ENCODE data around the gene MYBBP1A. TPM values are rescaled to one million over a fixed set of nuclear protein-coding genes. Genes with fewer than 3 reads are reported as not detected.

The MYBBP1A gene
- total and polyA plus RNA-seq, 2 of the 13 experiments (the other 11 are each of a cell fraction or from before 2014, with no cell fraction given): 18.6 to 54.8 TPM

- TF ChIP-seq ZBTB40 (IDR thresholded peaks at IDR 0.05): no peak
- 0 out of 2 replicates have a peak, but pooled peaks have one; percentile 26 for TF ChIP-seq ZBTB40 (CRISPR knock-in tag; IDR thresholded peaks at IDR 0.05)
- TF ChIP-seq HMGXB4 (CRISPR knock-in tag; IDR thresholded peaks at IDR 0.05; ENCODE audit: borderline replicate concordance in 1 of 2, low read depth in 1 of 2): 0 out of 4 replicates have a peak, but pooled peaks have one; percentile 25 to 29
- peak; percentile 13 for TF ChIP-seq RBM22 (optimal IDR thresholded peaks at IDR 0.05; ENCODE audit: low read length)
- no peak for TF ChIP-seq SMARCC2 (IDR thresholded peaks at IDR 0.05)
- TF ChIP-seq ZNF607 (CRISPR knock-in tag; IDR thresholded peaks at IDR 0.05; ENCODE audit: borderline replicate concordance): no peak
- TF ChIP-seq ZNF605 (CRISPR knock-in tag; IDR thresholded peaks at IDR 0.05): 0 out of 2 replicates have a peak, but pooled peaks have one; percentile 38
- TF ChIP-seq HNF4A (CRISPR knock-in tag; IDR thresholded peaks at IDR 0.05): 0 out of 2 replicates have a peak, but pooled peaks have one; percentile 26
- TF ChIP-seq MAX (IDR thresholded peaks at IDR 0.05): peak; percentile 29; the same call in 1 of the 2 replicates
- TF ChIP-seq, protein P1, sequence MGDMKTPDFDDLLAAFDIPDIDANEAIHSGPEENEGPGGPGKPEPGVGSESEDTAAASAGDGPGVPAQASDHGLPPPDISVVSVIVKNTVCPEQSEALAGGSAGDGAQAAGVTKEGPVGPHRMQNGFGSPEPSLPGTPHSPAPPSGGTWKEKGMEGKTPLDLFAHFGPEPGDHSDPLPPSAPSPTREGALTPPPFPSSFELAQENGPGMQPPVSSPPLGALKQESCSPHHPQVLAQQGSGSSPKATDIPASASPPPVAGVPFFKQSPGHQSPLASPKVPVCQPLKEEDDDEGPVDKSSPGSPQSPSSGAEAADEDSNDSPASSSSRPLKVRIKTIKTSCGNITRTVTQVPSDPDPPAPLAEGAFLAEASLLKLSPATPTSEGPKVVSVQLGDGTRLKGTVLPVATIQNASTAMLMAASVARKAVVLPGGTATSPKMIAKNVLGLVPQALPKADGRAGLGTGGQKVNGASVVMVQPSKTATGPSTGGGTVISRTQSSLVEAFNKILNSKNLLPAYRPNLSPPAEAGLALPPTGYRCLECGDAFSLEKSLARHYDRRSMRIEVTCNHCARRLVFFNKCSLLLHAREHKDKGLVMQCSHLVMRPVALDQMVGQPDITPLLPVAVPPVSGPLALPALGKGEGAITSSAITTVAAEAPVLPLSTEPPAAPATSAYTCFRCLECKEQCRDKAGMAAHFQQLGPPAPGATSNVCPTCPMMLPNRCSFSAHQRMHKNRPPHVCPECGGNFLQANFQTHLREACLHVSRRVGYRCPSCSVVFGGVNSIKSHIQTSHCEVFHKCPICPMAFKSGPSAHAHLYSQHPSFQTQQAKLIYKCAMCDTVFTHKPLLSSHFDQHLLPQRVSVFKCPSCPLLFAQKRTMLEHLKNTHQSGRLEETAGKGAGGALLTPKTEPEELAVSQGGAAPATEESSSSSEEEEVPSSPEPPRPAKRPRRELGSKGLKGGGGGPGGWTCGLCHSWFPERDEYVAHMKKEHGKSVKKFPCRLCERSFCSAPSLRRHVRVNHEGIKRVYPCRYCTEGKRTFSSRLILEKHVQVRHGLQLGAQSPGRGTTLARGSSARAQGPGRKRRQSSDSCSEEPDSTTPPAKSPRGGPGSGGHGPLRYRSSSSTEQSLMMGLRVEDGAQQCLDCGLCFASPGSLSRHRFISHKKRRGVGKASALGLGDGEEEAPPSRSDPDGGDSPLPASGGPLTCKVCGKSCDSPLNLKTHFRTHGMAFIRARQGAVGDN (CRISPR knock-in tag; IDR thresholded peaks at IDR 0.05): peak; percentile 43; the same call in 1 of the 2 replicates
- TF ChIP-seq, protein P2, sequence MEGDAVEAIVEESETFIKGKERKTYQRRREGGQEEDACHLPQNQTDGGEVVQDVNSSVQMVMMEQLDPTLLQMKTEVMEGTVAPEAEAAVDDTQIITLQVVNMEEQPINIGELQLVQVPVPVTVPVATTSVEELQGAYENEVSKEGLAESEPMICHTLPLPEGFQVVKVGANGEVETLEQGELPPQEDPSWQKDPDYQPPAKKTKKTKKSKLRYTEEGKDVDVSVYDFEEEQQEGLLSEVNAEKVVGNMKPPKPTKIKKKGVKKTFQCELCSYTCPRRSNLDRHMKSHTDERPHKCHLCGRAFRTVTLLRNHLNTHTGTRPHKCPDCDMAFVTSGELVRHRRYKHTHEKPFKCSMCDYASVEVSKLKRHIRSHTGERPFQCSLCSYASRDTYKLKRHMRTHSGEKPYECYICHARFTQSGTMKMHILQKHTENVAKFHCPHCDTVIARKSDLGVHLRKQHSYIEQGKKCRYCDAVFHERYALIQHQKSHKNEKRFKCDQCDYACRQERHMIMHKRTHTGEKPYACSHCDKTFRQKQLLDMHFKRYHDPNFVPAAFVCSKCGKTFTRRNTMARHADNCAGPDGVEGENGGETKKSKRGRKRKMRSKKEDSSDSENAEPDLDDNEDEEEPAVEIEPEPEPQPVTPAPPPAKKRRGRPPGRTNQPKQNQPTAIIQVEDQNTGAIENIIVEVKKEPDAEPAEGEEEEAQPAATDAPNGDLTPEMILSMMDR (CRISPR knock-in tag; IDR thresholded peaks at IDR 0.05): peak; percentile 71
Measured at GRCh38 chr17:4540224-4540651, 14.9 kb downstream of the MYBBP1A start (continued).
